ENCODE results near the gene VTCN1.
A peak's percentile ranks its signal among the peaks of the same experiment; 100 is the strongest.

Gene VTCN1

GRCh38 chr1:117205368-117205767 lies 5.4 kb downstream of the VTCN1 start:
- H3K27me3 Mint-ChIP-seq (ENCODE audit: low read depth, poor library complexity), result peaks cover 25% of the 10 kb centered on the region
- no peaks in the 10 kb centered on the region for H3K36me3 Mint-ChIP-seq (ENCODE audit: low read depth)
- H3K4me1 Mint-ChIP-seq, result peaks cover 23% of the 10 kb centered on the region
- no peak for TF ChIP-seq CTCF (IDR thresholded peaks at IDR 0.05)
- H3K9me3 Mint-ChIP-seq, result no peaks in the 10 kb centered on the region
- H3K4me3 Mint-ChIP-seq, result no peak overlapping the region
- no peak overlapping the region for H3K27ac Mint-ChIP-seq
- no peak for DNase-seq

GRCh38 chr1:117201808-117202207 lies 8.9 kb downstream of the VTCN1 start:
- peak overlapping the region; percentile 30 for H3K27ac Mint-ChIP-seq
- H3K9me3 Mint-ChIP-seq, result no peaks in the 10 kb centered on the region
- TF ChIP-seq CTCF (IDR thresholded peaks at IDR 0.05), result no peak
- peaks cover 8% of the 10 kb centered on the region for H3K27me3 Mint-ChIP-seq (ENCODE audit: low read depth, poor library complexity)
- H3K4me1 Mint-ChIP-seq, result peaks cover 16% of the 10 kb centered on the region
- DNase-seq, result no peak
- no peak overlapping the region for H3K4me3 Mint-ChIP-seq
- no peaks in the 10 kb centered on the region for H3K36me3 Mint-ChIP-seq (ENCODE audit: low read depth)

- Mint-ChIP-seq H3K9me3 (no peaks in the 10 kb centered on the region), H3K27ac (no peak overlapping the region), H3K27me3 (ENCODE audit: low read depth, poor library complexity) (no peaks in the 10 kb centered on the region)
These were observed 12.6 kb downstream of the VTCN1 start for GRCh38 chr1:117198097-117198496.

GRCh38 chr1:117189726-117190125 lies 21.0 kb downstream of the VTCN1 start:
- peaks cover 3% of the 10 kb centered on the region for H3K4me1 Mint-ChIP-seq
- no peak for TF ChIP-seq CTCF (IDR thresholded peaks at IDR 0.05)
- H3K27me3 Mint-ChIP-seq (ENCODE audit: low read depth, poor library complexity), result peaks cover 4% of the 10 kb centered on the region
- peaks cover 18% of the 10 kb centered on the region for H3K9me3 Mint-ChIP-seq
- no peak overlapping the region for H3K27ac Mint-ChIP-seq
- no peaks in the 10 kb centered on the region for H3K36me3 Mint-ChIP-seq (ENCODE audit: low read depth)
- no peak overlapping the region for H3K4me3 Mint-ChIP-seq
- no peak for DNase-seq

More at GRCh38 chr1:117198097-117198496, 12.6 kb downstream of the VTCN1 start:
- H3K4me3 Mint-ChIP-seq, result no peak overlapping the region
- H3K4me1 Mint-ChIP-seq, result peaks cover 16% of the 10 kb centered on the region
- TF ChIP-seq CTCF (IDR thresholded peaks at IDR 0.05), result no peak
- no peaks in the 10 kb centered on the region for H3K36me3 Mint-ChIP-seq (ENCODE audit: low read depth)
- no peak for DNase-seq

GRCh38 chr1:117188816-117189437 lies 21.8 kb downstream of the VTCN1 start:
- Mint-ChIP-seq H3K27me3 (ENCODE audit: low read depth, poor library complexity) (peaks cover 6% of the 10 kb centered on the region), H3K9me3 (peaks cover 18% of the 10 kb centered on the region), H3K4me1 (peaks cover 3% of the 10 kb centered on the region), H3K27ac (no peak overlapping the region), H3K36me3 (ENCODE audit: low read depth) (no peaks in the 10 kb centered on the region), H3K4me3 (no peak overlapping the region)
- TF ChIP-seq CTCF (IDR thresholded peaks at IDR 0.05), result no peak
- DNase-seq, result no peak

GRCh38 chr1:117188170-117188815 lies 22.4 kb downstream of the VTCN1 start:
- DNase-seq, result no peak
- Mint-ChIP-seq H3K27ac (no peak overlapping the region), H3K4me3 (no peak overlapping the region), H3K4me1 (peaks cover 7% of the 10 kb centered on the region), H3K27me3 (ENCODE audit: low read depth, poor library complexity) (peaks cover 6% of the 10 kb centered on the region), H3K9me3 (peaks cover 18% of the 10 kb centered on the region), H3K36me3 (ENCODE audit: low read depth) (no peaks in the 10 kb centered on the region)
- TF ChIP-seq CTCF (IDR thresholded peaks at IDR 0.05), result no peak
